CD4-positive, alpha-beta T cell (primary cell): ENCODE results near the gene LVRN. TPM values are rescaled to one million over a fixed set of nuclear protein-coding genes. Genes with fewer than 3 reads are reported as not detected.

Experiments
- ATAC-seq: fragments of 200-7000 bp; cut with Tn5 transposase; one replicate; pipeline ENCODE4 v1.10.0; 2022; ENCODE audit warnings: mild to moderate bottlenecking; ENCODE audit not compliant: poor library complexity
- CTCF ChIA-PET: fragments of 350-600 bp; sonication (Branson Sonifier 250); formaldehyde crosslinking; loops from one replicate; lab custom pipeline; 2021; ENCODE audit warnings: antibody characterized with exemption, inconsistent platforms; lab: Charles Lee
- POLR2A ChIA-PET: fragments of 350-600 bp; sonication (Branson Sonifier 250); formaldehyde crosslinking; loops from one replicate; lab custom pipeline; 2021; ENCODE audit warnings: antibody characterized with exemption, inconsistent platforms; lab: Charles Lee
- DNase-seq, 14 experiments: peaks; one replicate each; pipeline ENCODE4 v3.0.0-alpha.2; 2013 to 2020; ENCODE audit warnings: mixed read lengths in 2 of 14
- H3K27ac ChIP-seq, 2 donors: one replicate each; pipeline versions ENCODE4 v1.5.1 to v1.7.0; 2013; ENCODE audit warnings: low read length in 2 of 2, low read depth in 1 of 2, mild to moderate bottlenecking in 1 of 2
- H3K27me3 ChIP-seq, 2 experiments: 1 replicate in 1 of 2; 2 replicates in 1 of 2; pipeline versions ENCODE4 v1.6.1 to v1.7.0; 2013; ENCODE audit warnings: low read length in 2 of 2, control low read depth in 1 of 2, mild to moderate bottlenecking in 1 of 2, moderate library complexity in 1 of 2; ENCODE audit not compliant: insufficient read depth in 2 of 2, control insufficient read depth in 1 of 2
- H3K36me3 ChIP-seq: one replicate; pipeline ENCODE4 v1.6.1; 2013; ENCODE audit warnings: low read length, control low read depth; ENCODE audit not compliant: insufficient read depth
- H3K4me1 ChIP-seq: one replicate; pipeline ENCODE4 v1.6.1; 2013; ENCODE audit warnings: low read length, control low read depth; ENCODE audit not compliant: insufficient read depth
- H3K4me3 ChIP-seq: one replicate; pipeline ENCODE4 v1.5.1; 2013; ENCODE audit warnings: mild to moderate bottlenecking, low read length, moderate library complexity
- H3K9me3 ChIP-seq, 2 experiments: 1 replicate in 1 of 2; 2 replicates in 1 of 2; pipeline versions ENCODE4 v1.6.1 to v1.7.0; 2013; ENCODE audit warnings: low read length in 2 of 2, mild to moderate bottlenecking in 2 of 2, control low read depth in 1 of 2, moderate library complexity in 1 of 2; ENCODE audit not compliant: control insufficient read depth in 1 of 2, insufficient read depth in 1 of 2
- H3K27ac Mint-ChIP-seq: one replicate; pipeline ENCODE4 v1.8.0; 2020; ENCODE audit warnings: mixed read lengths
- H3K27me3 Mint-ChIP-seq: one replicate; pipeline ENCODE4 v1.8.0; 2021; ENCODE audit warnings: mixed read lengths
- H3K36me3 Mint-ChIP-seq: one replicate; pipeline ENCODE4 v1.8.0; 2021; ENCODE audit warnings: low read depth, mixed read lengths
- H3K4me1 Mint-ChIP-seq: one replicate; pipeline ENCODE4 v1.8.0; 2021; ENCODE audit warnings: low read depth, mixed read lengths
- H3K4me3 Mint-ChIP-seq: one replicate; pipeline ENCODE4 v1.8.0; 2020; ENCODE audit warnings: mild to moderate bottlenecking, mixed read lengths
- H3K9me3 Mint-ChIP-seq: one replicate; pipeline ENCODE4 v1.8.0; 2020; ENCODE audit warnings: mixed read lengths
- CTCF ChIP-seq: fragments of 200-600 bp; IDR thresholded peaks from one replicate; pipeline ENCODE4 v1.8.0; 2022; ENCODE audit warnings: antibody characterized with exemption, mild to moderate bottlenecking
- intact Hi-C, 2 experiments: fragments of 100-400 bp; cut with DNase I in 1 of 2; cut with micrococcal nuclease in 1 of 2; formaldehyde crosslinking; loops; one replicate each; pipeline versions ENCODE4 v1.15.1 to v1.9.0; 2023 to 2025; cut with DNase I, micrococcal nuclease
- total RNA-seq, 174 experiments: library from RNA in 2 of 174; stranded (reverse) in 2 of 174; gene quantifications; one replicate each; pipeline ENCODE4 v1.2.3 and lab custom pipeline; 2021 to 2026

Gene LVRN
- total RNA-seq, 2 experiments from 2014 or later: 0.17 TPM; not detected in 1

DNA sequence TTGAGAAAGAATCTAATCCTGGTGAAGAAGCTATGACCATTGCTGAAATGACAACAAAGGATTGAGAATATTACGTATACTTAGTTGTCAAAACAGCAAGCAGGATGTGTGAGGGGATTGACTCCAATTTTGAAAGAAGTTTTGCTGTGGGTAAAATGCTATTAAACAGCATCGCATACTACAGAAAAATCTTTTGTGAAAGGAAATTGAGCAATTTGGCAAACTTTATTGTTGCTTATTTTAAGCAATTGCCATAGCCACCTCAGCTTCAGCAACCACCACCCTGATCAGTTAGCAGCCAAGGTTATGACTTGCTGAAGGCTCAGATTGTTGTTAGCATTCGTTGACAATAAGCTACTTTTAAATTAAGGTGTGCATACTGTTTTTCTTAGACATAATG lies 47.5 kb downstream of the LVRN start:
- CTCF ChIA-PET: no interaction called here
- TF ChIP-seq CTCF: no peak
- H3K9me3 Mint-ChIP-seq: no peaks in the 10 kb centered on the region

DNA sequence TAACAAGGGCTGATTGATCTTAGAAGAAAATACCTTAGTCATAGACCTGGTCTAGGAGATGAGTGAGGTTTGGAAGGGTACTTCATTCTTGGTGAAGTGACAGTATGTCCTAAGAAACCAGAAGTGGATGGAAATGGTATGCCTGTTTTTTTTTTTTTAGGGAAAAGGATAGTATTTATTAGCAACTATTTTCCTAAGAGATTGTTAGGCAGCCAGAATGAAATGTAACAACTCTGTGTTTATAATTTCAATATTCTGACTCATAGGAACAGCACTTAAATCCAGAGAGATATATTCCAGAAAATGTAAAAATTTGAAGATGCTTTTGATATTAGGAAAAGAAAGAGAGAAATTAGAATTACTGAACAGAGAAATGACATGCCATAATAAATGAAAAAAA lies 48.8 kb downstream of the LVRN start:
- CTCF ChIA-PET: no interaction called here

More for the DNA sequence above, 47.5 kb downstream of the LVRN start:
- no peak for ATAC-seq
- Mint-ChIP-seq H3K36me3 (no peaks in the 10 kb centered on the region), H3K4me1 (no peaks in the 10 kb centered on the region), H3K4me3 (no peak overlapping the region), H3K27me3 (peaks cover 16% of the 10 kb centered on the region), H3K27ac (no peak overlapping the region)
- no peak overlapping the region for H3K4me3 ChIP-seq
- peaks cover 0 to 5% of the 10 kb centered on the region in 2 experiments for H3K27me3 ChIP-seq
- H3K36me3 ChIP-seq: no peaks in the 10 kb centered on the region
- no peak overlapping the region for H3K27ac ChIP-seq
- H3K4me1 ChIP-seq: no peaks in the 10 kb centered on the region
- POLR2A ChIA-PET: no interaction called here
- intact Hi-C loops: no loop called here
- H3K9me3 ChIP-seq: no peaks in the 10 kb centered on the region
- no peak for DNase-seq

DNA sequence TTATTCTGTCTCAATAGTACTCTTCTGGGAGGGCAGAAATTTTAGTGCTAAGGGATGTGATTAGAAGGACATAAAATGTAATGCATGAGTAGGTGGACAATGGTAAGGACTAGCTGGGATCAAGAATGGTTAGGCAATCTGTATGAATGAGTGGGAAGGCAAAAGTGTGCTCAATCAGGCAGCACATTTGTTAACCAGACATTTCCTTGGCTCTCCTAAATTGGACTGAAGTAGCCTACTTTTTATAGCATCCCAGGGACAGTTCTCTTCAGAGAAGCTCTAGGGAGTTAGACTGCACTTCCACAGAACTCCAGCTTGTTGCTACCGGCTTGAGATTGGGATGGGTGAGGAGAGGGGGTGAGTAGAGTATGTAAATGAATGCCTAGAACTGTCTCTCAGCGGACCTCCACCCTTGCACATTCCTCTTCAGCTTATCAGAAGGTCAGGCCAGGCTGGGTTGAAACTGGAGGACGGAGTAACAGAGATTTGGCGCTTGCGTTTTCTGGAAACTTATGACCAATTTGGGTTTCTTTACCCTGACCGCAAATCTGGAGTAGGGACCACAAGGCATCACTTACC lies 51.0 kb downstream of the LVRN start:
- ATAC-seq: no peak
- H3K36me3 Mint-ChIP-seq: no peaks in the 10 kb centered on the region
- H3K9me3 Mint-ChIP-seq: no peaks in the 10 kb centered on the region
- H3K27me3 Mint-ChIP-seq: peaks cover 16% of the 10 kb centered on the region
- Histone ChIP-seq H3K4me1 (no peaks in the 10 kb centered on the region), H3K9me3 (no peaks in the 10 kb centered on the region), H3K4me3 (no peak overlapping the region), H3K27me3 (peaks cover 0 to 8% of the 10 kb centered on the region in 2 experiments), H3K27ac (no peak overlapping the region), H3K36me3 (no peaks in the 10 kb centered on the region)
- intact Hi-C loops: no loop called here
- no peak overlapping the region for H3K4me3 Mint-ChIP-seq
- DNase-seq: no peak
- CTCF ChIA-PET: no interaction called here
- POLR2A ChIA-PET: no interaction called here
- H3K4me1 Mint-ChIP-seq: no peaks in the 10 kb centered on the region
- H3K27ac Mint-ChIP-seq: no peak overlapping the region
- no peak for TF ChIP-seq CTCF

More for the DNA sequence above, 48.8 kb downstream of the LVRN start:
- Histone ChIP-seq H3K4me1 (no peaks in the 10 kb centered on the region), H3K36me3 (no peaks in the 10 kb centered on the region), H3K27ac (no peak overlapping the region), H3K4me3 (no peak overlapping the region), H3K27me3 (peaks cover 0 to 5% of the 10 kb centered on the region in 2 experiments), H3K9me3 (no peaks in the 10 kb centered on the region)
- no peak for TF ChIP-seq CTCF
- POLR2A ChIA-PET: no interaction called here
- Mint-ChIP-seq H3K4me3 (no peak overlapping the region), H3K36me3 (no peaks in the 10 kb centered on the region), H3K27me3 (peaks cover 16% of the 10 kb centered on the region), H3K27ac (no peak overlapping the region), H3K9me3 (no peaks in the 10 kb centered on the region), H3K4me1 (no peaks in the 10 kb centered on the region)
- DNase-seq: no peak
- intact Hi-C loops: no loop called here
- ATAC-seq: no peak
